Smooth muscle cell (in vitro differentiated cells): ENCODE data around the gene SIT1. TPM values are rescaled to one million over a fixed set of nuclear protein-coding genes. Genes with fewer than 3 reads are reported as not detected.

Experiments
- DNase-seq: peaks from one replicate; lab custom pipeline; 2025; ENCODE audit not compliant: unreplicated experiment; lab: John Stamatoyannopoulos, UW
- H2AFZ ChIP-seq: fragments of 200-600 bp; sonication (generic); 2 replicates; pipeline ENCODE4 v1.6.0; 2016; ENCODE audit warnings: antibody characterized with exemption, low read depth, mild to moderate bottlenecking
- H3F3A ChIP-seq: fragments of 200-600 bp; sonication (generic); 2 replicates; pipeline ENCODE4 v1.6.0; 2017; ENCODE audit warnings: antibody characterized with exemption, low read depth
- H3K27ac ChIP-seq: fragments of 200-600 bp; sonication (generic); 2 replicates; pipeline ENCODE4 v1.5.1; 2016; ENCODE audit warnings: low read depth, mild to moderate bottlenecking
- H3K27me3 ChIP-seq: fragments of 200-600 bp; sonication (generic); 2 replicates; pipeline ENCODE4 v1.6.1; 2016; ENCODE audit warnings: low read depth, mild to moderate bottlenecking
- H3K36me3 ChIP-seq: fragments of 200-600 bp; sonication (generic); 2 replicates; pipeline ENCODE4 v1.5.1; 2016; ENCODE audit warnings: low read depth
- H3K4me1 ChIP-seq: fragments of 200-600 bp; sonication (generic); 2 replicates; pipeline ENCODE4 v1.5.1; 2016; ENCODE audit warnings: low read depth
- H3K4me2 ChIP-seq: fragments of 200-600 bp; sonication (generic); 2 replicates; pipeline ENCODE4 v1.6.0; 2016; ENCODE audit warnings: mild to moderate bottlenecking
- H3K4me3 ChIP-seq: fragments of 200-600 bp; sonication (generic); 2 replicates; pipeline ENCODE4 v1.5.1; 2016; ENCODE audit warnings: mild to moderate bottlenecking
- H3K79me2 ChIP-seq: fragments of 200-600 bp; sonication (generic); 2 replicates; pipeline ENCODE4 v1.6.0; 2016; ENCODE audit warnings: low read depth, mild to moderate bottlenecking
- H3K9ac ChIP-seq: fragments of 200-600 bp; sonication (generic); 2 replicates; pipeline ENCODE4 v1.6.0; 2016; ENCODE audit warnings: low read depth
- H3K9me3 ChIP-seq: fragments of 200-600 bp; sonication (generic); replicated peaks from 2 replicates; pipeline ENCODE4 v1.5.1; 2016; ENCODE audit warnings: low read depth
- H4K20me1 ChIP-seq: fragments of 200-600 bp; sonication (generic); 2 replicates; pipeline ENCODE4 v1.6.0; 2016; ENCODE audit warnings: low read depth
- WGBS: methylation state at CpG from one replicate; pipeline ENCODE4 v1.1.7; 2016; ENCODE audit warnings: low lambda C conversion rate; 5-methylcytosine and 5-hydroxymethylcytosine counted together
- polyA plus RNA-seq: library from polyadenylated mRNA; unstranded; fragments of >200 nt; fragmentation: Nextera tagmentation; extraction: Ambion mirVana; gene quantifications from 2 replicates; pipeline ENCODE4 v1.2.1, GENCODE V29; 2016
- total RNA-seq: library from RNA; depleted of rRNA; stranded (reverse); fragments of >200 nt; gene quantifications from 2 replicates; pipeline ENCODE4 v1.2.3, GENCODE V29; 2014
- TF ChIP-seq, protein P1 (sequence below): fragments of 200-600 bp; sonication (generic); IDR thresholded peaks from 2 replicates; pipeline ENCODE4 v1.5.1; 2017; ENCODE audit warnings: borderline replicate concordance, mild to moderate bottlenecking, antibody characterized with exemption; ENCODE audit not compliant: insufficient read depth, poor library complexity, severe bottlenecking

The SIT1 gene
- total and polyA plus RNA-seq, 2 experiments from 2014 or later = not detected

DNA sequence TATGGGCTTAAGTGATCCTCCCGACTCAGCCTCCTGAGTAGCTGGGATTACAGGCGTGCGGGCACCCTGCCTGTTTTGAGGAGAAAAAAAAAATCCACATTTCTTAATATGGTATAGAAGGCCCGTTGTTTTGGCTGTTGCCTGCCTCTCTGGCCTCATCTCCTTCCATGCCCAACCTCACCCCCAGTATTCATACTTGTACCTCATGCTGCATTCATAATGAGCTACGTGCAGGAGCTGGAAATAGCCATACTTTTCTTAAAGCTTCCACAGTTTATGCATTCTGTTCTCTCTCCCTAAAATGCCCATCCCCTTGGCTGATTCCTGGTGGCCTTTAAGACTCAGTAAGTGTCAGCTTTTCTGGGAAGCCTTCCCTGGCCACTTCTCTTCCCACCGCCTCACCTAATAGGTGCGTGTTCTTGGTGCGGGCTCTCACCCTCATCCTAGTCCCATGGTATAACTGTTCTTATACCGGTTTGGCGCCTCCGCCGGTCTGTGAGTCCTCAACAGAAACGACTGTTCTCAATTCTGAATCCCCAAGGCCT is 41.1 kb upstream of the SIT1 start:
- H3K4me3 ChIP-seq = no peak overlapping the region
- peaks cover 29% of the 10 kb centered on the region for H3K79me2 ChIP-seq
- H3K27ac ChIP-seq = peak overlapping the region; percentile 95
- 67% methylated on average over 13 of the region's 13 CpGs for WGBS
- peaks cover 18% of the 10 kb centered on the region for H3K4me1 ChIP-seq
- H3K4me2 ChIP-seq = peak overlapping the region; percentile 95
- no peak for DNase-seq
- TF ChIP-seq, protein P1, sequence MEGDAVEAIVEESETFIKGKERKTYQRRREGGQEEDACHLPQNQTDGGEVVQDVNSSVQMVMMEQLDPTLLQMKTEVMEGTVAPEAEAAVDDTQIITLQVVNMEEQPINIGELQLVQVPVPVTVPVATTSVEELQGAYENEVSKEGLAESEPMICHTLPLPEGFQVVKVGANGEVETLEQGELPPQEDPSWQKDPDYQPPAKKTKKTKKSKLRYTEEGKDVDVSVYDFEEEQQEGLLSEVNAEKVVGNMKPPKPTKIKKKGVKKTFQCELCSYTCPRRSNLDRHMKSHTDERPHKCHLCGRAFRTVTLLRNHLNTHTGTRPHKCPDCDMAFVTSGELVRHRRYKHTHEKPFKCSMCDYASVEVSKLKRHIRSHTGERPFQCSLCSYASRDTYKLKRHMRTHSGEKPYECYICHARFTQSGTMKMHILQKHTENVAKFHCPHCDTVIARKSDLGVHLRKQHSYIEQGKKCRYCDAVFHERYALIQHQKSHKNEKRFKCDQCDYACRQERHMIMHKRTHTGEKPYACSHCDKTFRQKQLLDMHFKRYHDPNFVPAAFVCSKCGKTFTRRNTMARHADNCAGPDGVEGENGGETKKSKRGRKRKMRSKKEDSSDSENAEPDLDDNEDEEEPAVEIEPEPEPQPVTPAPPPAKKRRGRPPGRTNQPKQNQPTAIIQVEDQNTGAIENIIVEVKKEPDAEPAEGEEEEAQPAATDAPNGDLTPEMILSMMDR = no peak
- peaks cover 56% of the 10 kb centered on the region for H3F3A ChIP-seq
- no peaks in the 10 kb centered on the region for H3K27me3 ChIP-seq
- no peaks in the 10 kb centered on the region for H3K9me3 ChIP-seq
- H3K9ac ChIP-seq = no peak overlapping the region
- H4K20me1 ChIP-seq = peaks cover 36% of the 10 kb centered on the region
- no peak overlapping the region for H2AFZ ChIP-seq
- no peaks in the 10 kb centered on the region for H3K36me3 ChIP-seq

DNA sequence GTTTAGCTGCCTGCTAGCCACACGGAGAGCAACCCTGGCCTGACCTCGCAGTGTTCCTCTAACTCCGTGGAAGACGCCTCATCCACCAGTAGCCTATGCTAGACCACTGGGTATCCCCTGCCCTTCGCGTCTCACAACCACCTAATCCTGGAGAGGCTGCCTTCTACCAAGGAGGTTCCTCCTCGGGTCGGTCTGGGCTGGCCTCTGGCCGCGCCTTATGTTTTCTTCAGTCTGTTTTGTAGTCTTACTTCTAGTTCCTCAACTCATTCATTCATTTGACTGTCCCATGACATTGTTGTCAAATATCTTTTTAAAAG is 40.6 kb upstream of the SIT1 start:
- H3K4me1 ChIP-seq = peaks cover 18% of the 10 kb centered on the region
- 10% methylated on average over 10 of the region's 10 CpGs for WGBS
- H3K36me3 ChIP-seq = no peaks in the 10 kb centered on the region
- H3F3A ChIP-seq = peaks cover 58% of the 10 kb centered on the region
- peak overlapping the region; percentile 95 for H3K27ac ChIP-seq
- H3K27me3 ChIP-seq = no peaks in the 10 kb centered on the region
- H3K4me3 ChIP-seq = peak overlapping the region; percentile 70
- DNase-seq = no peak
- peaks cover 34% of the 10 kb centered on the region for H3K79me2 ChIP-seq
- TF ChIP-seq, protein P1 = no peak
- no peaks in the 10 kb centered on the region for H3K9me3 ChIP-seq
- peaks cover 40% of the 10 kb centered on the region for H4K20me1 ChIP-seq
- H2AFZ ChIP-seq = no peak overlapping the region
- peak overlapping the region; percentile 95 for H3K4me2 ChIP-seq
- H3K9ac ChIP-seq = no peak overlapping the region

DNA sequence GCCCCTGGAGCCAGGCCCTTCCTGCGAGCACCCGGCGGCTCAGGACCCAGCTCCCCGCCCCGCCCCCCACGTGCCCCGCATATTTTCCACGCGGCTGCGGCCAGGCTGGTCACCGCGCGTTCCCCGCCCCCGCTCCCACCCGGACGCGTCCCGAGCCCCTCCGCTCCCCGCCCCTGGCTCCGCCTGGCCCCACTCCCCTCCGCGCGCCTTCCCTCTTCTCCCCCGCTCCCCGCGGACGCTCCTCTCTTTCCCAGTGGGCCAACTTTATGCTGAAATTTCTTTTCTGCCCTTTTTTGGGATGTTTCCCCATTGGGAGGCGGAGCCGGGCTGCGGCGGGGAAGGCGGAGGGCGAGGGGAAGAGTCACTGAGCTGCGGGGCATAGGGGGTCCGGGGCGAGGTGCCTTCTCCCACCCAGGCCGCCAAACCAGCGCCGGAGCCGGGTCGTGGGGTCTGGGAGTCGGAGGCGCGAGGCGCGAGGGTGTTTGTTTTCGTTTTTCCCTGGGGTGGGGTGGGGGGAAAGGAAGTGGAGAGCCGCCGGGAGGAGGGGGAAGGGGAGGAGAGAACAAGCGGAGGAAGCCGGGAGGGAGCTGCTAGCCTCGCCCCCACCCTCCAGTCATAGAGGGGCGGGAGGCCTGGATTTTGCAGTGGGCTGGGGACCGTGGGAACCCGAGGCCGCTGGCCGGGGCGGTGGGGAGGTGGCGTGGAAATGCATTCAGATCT is 40.0 kb upstream of the SIT1 start:
- Histone ChIP-seq H4K20me1 (peaks cover 40% of the 10 kb centered on the region), H3K4me1 (peaks cover 18% of the 10 kb centered on the region), H3F3A (peaks cover 55% of the 10 kb centered on the region), H3K9me3 (no peaks in the 10 kb centered on the region), H3K4me3 (peak overlapping the region; percentile 70), H3K4me2 (peak overlapping the region; percentile 95), H3K9ac (peak overlapping the region; percentile 90), H3K36me3 (no peaks in the 10 kb centered on the region), H3K79me2 (peaks cover 35% of the 10 kb centered on the region), H2AFZ (no peak overlapping the region), H3K27me3 (no peaks in the 10 kb centered on the region), H3K27ac (peak overlapping the region; percentile 95)
- 1% methylated on average over 14 of the region's 61 CpGs for WGBS
- peak; percentile 75 for DNase-seq
- TF ChIP-seq, protein P1 = no peak

DNA sequence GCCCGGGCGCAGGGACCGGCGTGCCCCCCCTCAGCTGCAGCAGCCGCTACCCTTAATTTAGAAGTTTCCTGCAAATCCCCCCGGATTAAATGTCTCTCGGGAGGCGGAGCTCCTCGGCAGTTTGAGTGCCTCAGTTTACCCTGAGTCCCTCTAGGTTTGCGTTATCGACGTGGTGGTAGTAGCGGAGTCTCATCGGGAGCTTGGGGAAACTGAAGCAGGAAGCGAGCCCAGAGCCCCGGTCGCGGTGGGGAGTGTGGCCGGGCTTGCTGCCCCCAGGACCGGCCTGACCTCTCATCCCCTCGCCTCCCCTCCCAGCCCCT is 39.5 kb upstream of the SIT1 start:
- Histone ChIP-seq H3K27me3 (no peaks in the 10 kb centered on the region), H3K4me1 (peaks cover 18% of the 10 kb centered on the region), H3F3A (peaks cover 57% of the 10 kb centered on the region), H3K36me3 (no peaks in the 10 kb centered on the region), H3K9me3 (no peaks in the 10 kb centered on the region), H2AFZ (no peak overlapping the region), H3K4me2 (peak overlapping the region; percentile 95), H3K9ac (peak overlapping the region; percentile 90), H3K79me2 (peaks cover 35% of the 10 kb centered on the region), H3K27ac (peak overlapping the region; percentile 95), H4K20me1 (peaks cover 44% of the 10 kb centered on the region), H3K4me3 (peak overlapping the region; percentile 70)
- TF ChIP-seq, protein P1 = no peak
- no peak for DNase-seq
- under 1% methylated on average over 12 of the region's 21 CpGs for whole genome bisulfite sequencing
